Mesodermal cell (in vitro differentiated cells): ENCODE measurements around the gene PROM1.

Source experiments
- H3K27ac ChIP-seq: 2 replicates; pipeline ENCODE4 v1.7.0; 2013; ENCODE audit warnings: mild to moderate bottlenecking, low read depth, low read length, moderate library complexity; ENCODE audit not compliant: severe bottlenecking
- H3K36me3 ChIP-seq: 2 replicates; pipeline ENCODE4 v1.7.1; 2013; ENCODE audit warnings: mild to moderate bottlenecking, low read length, moderate library complexity; ENCODE audit not compliant: control insufficient read depth, insufficient read depth
- H3K4me1 ChIP-seq: one replicate; pipeline ENCODE4 v1.7.1; 2013; ENCODE audit warnings: mild to moderate bottlenecking, low read length; ENCODE audit not compliant: insufficient read depth, control insufficient read depth, poor library complexity, severe bottlenecking
- H3K4me3 ChIP-seq: 2 replicates; pipeline ENCODE4 v1.7.0; 2013; ENCODE audit warnings: low read length, control low read depth, mild to moderate bottlenecking; ENCODE audit not compliant: insufficient read depth, poor library complexity, severe bottlenecking; ENCODE audit errors: extremely low read depth
- H3K9me3 ChIP-seq: 2 replicates; pipeline ENCODE4 v1.7.1; 2013; ENCODE audit warnings: mild to moderate bottlenecking, low read length, moderate library complexity; ENCODE audit not compliant: control insufficient read depth
- WGBS, 2 experiments: methylation state at CpG; one replicate each; pipeline ENCODE4 v1.1.5; 2013; ENCODE audit warnings: missing lambda C conversion rate in 2 of 2; ENCODE audit not compliant: insufficient coverage in 2 of 2; 5-methylcytosine and 5-hydroxymethylcytosine counted together

Gene PROM1

DNA sequence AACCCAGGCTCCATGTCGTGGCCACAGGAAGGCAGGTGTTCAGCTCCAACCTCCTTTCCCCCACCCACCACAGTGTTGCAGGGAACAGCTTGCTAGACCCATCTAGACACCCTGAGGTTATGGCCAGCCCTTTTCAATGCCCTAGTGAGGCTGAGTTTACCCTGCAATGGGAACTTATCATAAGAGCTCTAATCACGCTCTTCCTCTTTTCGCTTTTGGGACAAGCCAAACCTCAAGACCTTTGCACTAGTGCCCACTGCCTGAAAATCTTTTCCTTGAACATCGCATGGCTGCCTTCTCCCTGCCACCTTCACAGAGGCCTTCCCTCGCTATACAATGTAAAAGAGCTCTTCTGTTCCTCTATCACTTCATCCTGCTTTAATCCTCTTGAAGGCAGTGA is 118.5 kb downstream of the PROM1 start:
- Histone ChIP-seq H3K4me3 (no peak overlapping the region), H3K27ac (no peak overlapping the region), H3K36me3 (peaks cover 8% of the 10 kb centered on the region), H3K4me1 (peaks cover 7% of the 10 kb centered on the region), H3K9me3 (no peaks in the 10 kb centered on the region)
- 96 to 97% methylated on average over 4 to 5 of the region's 5 CpGs for WGBS, 2 experiments

DNA sequence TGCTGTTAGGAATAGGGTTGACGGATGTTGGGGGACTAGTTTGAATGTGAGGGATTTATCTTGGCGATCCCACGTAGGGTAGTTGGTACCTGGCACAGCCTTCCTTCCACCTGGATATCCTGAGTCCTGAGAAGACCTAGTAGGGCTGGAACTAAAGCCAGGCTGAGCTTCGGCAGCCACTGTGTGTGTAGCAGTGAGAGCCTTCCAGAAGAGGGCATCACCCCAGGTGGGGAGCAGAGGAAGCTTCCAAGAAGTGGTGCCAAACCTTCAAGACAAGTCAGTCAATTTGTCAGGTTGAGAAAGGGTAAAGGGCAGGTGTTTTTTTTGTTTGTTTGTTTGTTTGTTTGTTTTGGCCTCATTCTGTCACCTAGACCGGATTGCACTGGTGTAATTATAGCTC is 119.7 kb downstream of the PROM1 start:
- Histone ChIP-seq H3K4me3 (no peak overlapping the region), H3K4me1 (peaks cover 7% of the 10 kb centered on the region), H3K9me3 (no peaks in the 10 kb centered on the region), H3K36me3 (peaks cover 8% of the 10 kb centered on the region), H3K27ac (no peak overlapping the region)
- WGBS, 2 experiments = 83 to 92% methylated on average over 4 of the region's 5 CpGs

DNA sequence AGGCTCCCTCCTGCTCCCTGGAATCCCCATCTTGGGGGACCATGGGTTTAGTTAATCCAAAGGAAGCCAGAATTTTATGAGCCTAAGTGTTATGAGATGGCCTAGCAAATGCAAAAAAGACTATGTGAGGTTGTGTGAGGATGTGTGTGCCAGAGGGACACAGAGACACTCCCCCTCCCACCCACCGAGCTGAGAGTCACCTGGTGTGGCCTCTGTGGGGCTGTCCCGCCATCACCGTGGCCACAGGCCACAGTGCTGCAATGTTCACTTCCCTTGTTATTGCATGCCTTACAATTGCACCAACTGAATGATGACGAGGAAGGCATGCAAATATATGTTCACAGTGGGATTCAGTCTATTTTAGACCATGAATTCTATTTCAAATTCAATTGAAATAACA is 120.2 kb downstream of the PROM1 start:
- Histone ChIP-seq H3K4me1 (peaks cover 7% of the 10 kb centered on the region), H3K9me3 (no peaks in the 10 kb centered on the region), H3K4me3 (no peak overlapping the region), H3K27ac (no peak overlapping the region), H3K36me3 (peaks cover 2% of the 10 kb centered on the region)
- WGBS, 2 experiments = 84 to 94% methylated on average over 2 to 3 of the region's 4 CpGs

DNA sequence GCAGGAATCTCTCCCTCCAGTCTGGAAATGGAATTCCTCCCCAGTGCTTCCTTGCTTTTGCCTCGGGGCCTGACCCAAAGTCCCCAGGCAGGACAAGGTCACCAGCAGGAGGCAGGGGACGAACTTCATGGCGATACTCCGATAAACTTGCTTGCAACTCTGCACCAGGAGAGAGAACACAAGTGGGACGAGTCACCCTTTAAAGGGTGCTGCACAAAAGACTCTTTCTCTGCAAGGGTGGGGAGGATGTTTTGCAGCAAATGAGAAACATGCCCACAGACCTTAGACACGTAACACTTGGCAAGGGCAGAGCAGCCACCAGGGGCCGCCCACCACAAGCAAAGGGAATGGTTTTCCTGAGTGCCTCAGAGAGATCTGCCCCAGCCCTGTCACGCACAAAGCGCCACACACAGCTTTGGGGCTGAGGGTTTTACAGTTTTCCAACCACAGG is 120.8 kb downstream of the PROM1 start, which contains the start of gene FGFBP2:
TSS of gene FGFBP2 (minus strand) at position 175 of the 451 bp plus-strand sequence. CDS start at position 129, 46 bp downstream.
- Histone ChIP-seq H3K9me3 (no peaks in the 10 kb centered on the region), H3K4me1 (peaks cover 7% of the 10 kb centered on the region), H3K36me3 (no peaks in the 10 kb centered on the region), H3K27ac (no peak within 1 kb of the TSS), H3K4me3 (no peak within 1 kb of the TSS)
- WGBS, 2 experiments = 59 to 63% methylated on average over 8 to 9 of the region's 9 CpGs

DNA sequence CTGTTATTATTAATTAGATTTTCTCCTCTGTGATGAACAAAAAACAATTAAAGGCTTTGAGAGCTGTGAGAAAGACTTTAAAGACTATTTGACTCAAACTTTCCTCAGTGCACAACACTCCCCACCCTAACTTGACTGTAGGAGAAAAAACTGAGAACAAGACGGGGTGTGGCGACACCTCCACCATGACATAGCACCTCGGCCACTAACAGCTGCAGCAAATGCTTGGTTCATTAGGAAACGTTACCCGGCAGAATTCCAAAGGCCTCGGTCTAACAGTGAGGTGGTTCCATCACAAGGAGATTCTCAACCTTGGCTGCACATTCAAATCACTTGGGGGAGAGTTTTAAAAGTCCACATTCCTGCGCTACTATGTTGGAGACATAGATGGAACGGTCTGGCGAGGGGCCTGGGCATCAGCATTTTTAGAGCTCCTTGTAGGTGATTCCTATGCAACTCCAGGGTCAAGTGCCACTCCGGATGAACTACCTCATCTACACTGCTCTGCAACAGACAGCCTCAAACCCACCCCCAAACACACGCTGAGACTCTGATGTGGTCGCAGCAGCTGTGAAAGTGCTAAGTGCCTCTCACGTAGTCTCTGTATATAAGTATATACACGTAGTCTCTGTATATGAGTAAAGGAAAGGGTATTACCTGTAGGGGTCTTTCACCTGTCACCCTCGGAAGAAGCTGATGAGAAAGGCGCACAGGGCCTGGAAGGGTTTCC is 121.9 kb downstream of the PROM1 start:
- no peaks in the 10 kb centered on the region for H3K9me3 ChIP-seq
- peaks cover 7% of the 10 kb centered on the region for H3K4me1 ChIP-seq
- no peak overlapping the region for H3K4me3 ChIP-seq
- no peaks in the 10 kb centered on the region for H3K36me3 ChIP-seq
- WGBS, 2 experiments = 81 to 83% methylated on average over 8 to 13 of the region's 16 CpGs
- H3K27ac ChIP-seq = no peak overlapping the region

DNA sequence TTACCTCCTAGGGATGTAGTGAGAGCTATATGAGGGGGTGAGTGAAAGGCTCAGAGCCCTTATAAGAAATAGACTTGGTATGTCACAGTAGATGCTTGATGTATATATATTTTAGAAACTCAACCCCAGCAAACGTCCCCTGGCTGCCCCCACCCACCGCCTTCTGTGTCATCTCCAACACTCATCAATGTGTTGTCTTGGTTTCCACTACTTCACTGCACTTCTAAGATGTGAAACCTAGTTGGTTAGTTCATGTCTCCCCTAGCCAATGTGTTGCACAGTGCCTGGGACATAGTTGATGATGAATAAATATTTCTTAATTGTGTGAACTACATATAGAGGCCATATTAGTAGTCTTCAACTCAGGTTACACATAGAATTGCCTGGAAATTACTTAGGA is 125.3 kb downstream of the PROM1 start:
- H3K9me3 ChIP-seq = no peaks in the 10 kb centered on the region
- WGBS, 2 experiments = no CpG with 5 or more reads among the region's 2 CpGs
- H3K27ac ChIP-seq = no peak overlapping the region
- H3K36me3 ChIP-seq = no peaks in the 10 kb centered on the region
- no peak overlapping the region for H3K4me3 ChIP-seq
- H3K4me1 ChIP-seq = peaks cover 7% of the 10 kb centered on the region

DNA sequence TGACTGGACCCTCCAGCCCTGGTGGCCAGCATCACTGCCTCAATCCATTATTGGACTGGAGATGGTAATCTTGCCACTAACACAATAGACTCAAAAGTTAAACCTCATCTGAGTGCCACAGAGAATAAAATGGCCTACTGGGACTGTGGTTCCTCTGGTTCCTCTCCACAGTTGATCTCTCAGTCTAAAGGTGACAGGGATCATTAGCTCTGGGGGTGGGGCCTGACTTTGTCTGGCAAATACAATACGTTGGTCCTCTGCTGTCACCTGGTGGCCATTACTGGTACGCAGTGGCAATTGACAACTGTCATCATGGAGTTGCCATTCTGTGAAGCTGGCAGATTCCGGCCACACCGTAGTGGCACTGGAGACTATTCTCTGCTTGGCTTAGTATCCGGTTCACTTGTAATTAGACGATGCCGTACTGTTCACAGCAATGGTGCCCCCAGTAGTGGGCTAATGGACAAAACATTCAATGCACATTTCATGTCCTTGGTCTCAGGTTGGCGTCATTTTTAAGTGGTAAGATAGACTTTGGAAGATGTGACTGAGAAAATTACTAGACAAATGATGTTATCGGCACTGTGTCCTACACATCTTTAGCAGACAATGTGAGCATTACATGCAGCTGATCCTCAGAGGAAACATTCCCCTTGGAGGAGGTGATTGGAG is 127.5 kb downstream of the PROM1 start:
- 44 to 56% methylated on average over 5 to 9 of the region's 9 CpGs for WGBS, 2 experiments
- H3K4me3 ChIP-seq = no peak overlapping the region
- H3K36me3 ChIP-seq = no peaks in the 10 kb centered on the region
- no peaks in the 10 kb centered on the region for H3K4me1 ChIP-seq
- H3K27ac ChIP-seq = no peak overlapping the region
- no peaks in the 10 kb centered on the region for H3K9me3 ChIP-seq

DNA sequence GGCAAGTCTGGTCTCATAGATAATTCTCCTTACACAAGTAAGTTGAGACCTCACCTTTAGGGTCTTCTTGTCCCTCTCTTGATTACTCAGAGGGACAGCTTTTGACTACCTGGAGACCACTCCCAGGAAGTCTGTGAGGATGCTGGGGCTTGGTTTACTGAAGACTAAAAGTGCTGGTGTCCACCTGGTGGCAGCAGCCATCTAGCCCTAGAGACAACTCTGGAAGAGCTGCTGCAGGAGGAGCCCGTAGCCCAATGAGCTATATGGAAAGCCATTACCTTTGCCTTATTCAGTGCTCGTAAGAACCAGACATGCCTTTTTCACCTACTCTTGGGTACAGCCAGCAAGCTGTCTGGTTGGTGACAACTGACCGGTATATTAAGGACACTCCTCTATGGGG is 128.2 kb downstream of the PROM1 start:
- Histone ChIP-seq H3K27ac (no peak overlapping the region), H3K9me3 (no peaks in the 10 kb centered on the region), H3K4me3 (no peak overlapping the region), H3K4me1 (no peaks in the 10 kb centered on the region), H3K36me3 (no peaks in the 10 kb centered on the region)
- WGBS, 2 experiments = 86 to 93% methylated on average over 3 of the region's 3 CpGs

DNA sequence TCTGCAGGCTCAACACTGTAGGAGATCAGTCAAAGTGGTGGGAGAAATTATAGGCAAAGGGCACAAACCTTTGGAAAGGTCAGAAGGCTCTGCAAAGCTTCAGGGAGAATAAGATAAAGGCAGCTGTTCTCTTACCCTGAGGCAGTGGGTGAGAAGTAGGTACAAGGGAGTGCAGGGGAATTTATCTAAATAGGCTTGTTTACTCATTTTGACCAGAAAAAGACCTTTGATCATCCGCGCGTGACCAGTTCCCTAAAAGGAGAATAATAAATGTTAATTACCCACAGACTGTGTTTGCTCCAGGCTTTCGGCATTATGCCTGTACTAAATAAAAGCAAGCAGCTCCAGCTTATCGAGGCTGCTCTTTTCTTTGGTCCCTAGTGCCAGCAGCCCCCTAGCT is 130.2 kb downstream of the PROM1 start:
- Histone ChIP-seq H3K9me3 (no peaks in the 10 kb centered on the region), H3K4me3 (no peak overlapping the region), H3K27ac (no peak overlapping the region), H3K4me1 (no peaks in the 10 kb centered on the region), H3K36me3 (no peaks in the 10 kb centered on the region)
- WGBS, 2 experiments = 81 to 100% methylated on average over 2 of the region's 5 CpGs

DNA sequence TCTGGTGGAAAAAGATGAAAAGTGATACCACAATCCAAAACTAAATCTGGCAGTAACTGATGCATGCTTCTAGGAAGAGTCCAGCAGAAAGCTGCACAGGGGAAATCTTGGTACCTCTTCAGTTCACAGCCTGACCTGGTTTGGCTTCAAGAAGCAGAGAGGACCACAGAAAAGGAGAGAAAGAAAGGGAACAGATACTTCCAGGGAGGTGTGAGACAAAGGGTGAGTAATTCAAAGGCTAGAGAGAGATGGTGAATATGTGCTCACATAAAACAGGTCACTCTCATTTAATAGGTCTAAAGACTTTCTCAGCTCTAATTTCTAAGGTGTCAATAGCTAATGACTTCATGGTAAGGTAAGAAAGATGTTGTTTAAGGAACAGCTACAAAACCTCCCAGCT is 132.0 kb downstream of the PROM1 start:
- H3K9me3 ChIP-seq = no peaks in the 10 kb centered on the region
- no peaks in the 10 kb centered on the region for H3K36me3 ChIP-seq
- H3K27ac ChIP-seq = no peak overlapping the region
- no peaks in the 10 kb centered on the region for H3K4me1 ChIP-seq
- H3K4me3 ChIP-seq = no peak overlapping the region

DNA sequence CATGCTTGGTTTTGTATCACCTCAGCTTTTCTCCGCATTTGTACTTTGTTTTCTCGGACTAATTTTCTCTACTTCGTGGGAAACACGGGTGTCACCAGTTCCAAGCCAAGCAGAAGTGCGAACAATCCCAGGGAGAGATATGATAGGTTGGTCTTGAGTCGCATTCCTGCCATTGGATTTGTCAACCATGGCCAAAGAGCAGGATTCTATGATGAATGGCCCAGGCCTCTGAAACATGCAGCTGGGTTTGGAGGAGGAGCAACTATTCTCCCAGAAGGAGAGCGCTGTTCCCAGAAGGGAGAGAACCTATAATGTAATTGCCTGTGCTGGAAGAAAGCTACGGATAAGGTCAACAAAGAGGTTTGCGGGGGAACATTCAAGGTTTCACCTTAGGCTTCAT is 135.0 kb downstream of the PROM1 start:
- Histone ChIP-seq H3K4me3 (no peak overlapping the region), H3K4me1 (no peaks in the 10 kb centered on the region), H3K27ac (no peak overlapping the region), H3K9me3 (no peaks in the 10 kb centered on the region), H3K36me3 (no peaks in the 10 kb centered on the region)
- WGBS, 2 experiments = 85 to 88% methylated on average over 8 to 9 of the region's 9 CpGs
